Astrocyte (in vitro differentiated cells and primary cell): ENCODE data around the gene INPP5J. TPM values are rescaled to one million over a fixed set of nuclear protein-coding genes. Genes with fewer than 3 reads are reported as not detected.

Experiments
- DNase-seq: peaks from one replicate; pipeline ENCODE4 v3.0.0-alpha.2; 2010; ENCODE audit warnings: low read depth
- FAIRE-seq: peaks from 2 replicates; lab custom pipeline; 2011; peaks lifted over from hg19 to GRCh38; lab: Jason Lieb, UNC
- H2AFZ ChIP-seq: 2 replicates; pipeline ENCODE4 v1.6.0; 2012; ENCODE audit warnings: low read depth, low read length, inconsistent platforms
- H3K27ac ChIP-seq: 2 replicates; pipeline ENCODE4 v1.5.1; 2011; ENCODE audit warnings: low read depth, low read length, inconsistent platforms
- H3K27me3 ChIP-seq: 2 replicates; pipeline ENCODE4 v1.6.0; 2011; ENCODE audit warnings: low read length, inconsistent platforms; ENCODE audit not compliant: insufficient read depth
- H3K36me3 ChIP-seq: 2 replicates; pipeline ENCODE4 v1.5.1; 2011; ENCODE audit warnings: low read length, inconsistent platforms; ENCODE audit not compliant: insufficient read depth
- H3K4me1 ChIP-seq: 2 replicates; pipeline ENCODE4 v1.5.1; 2011; ENCODE audit warnings: low read length, inconsistent platforms; ENCODE audit not compliant: insufficient read depth
- H3K4me2 ChIP-seq: 2 replicates; pipeline ENCODE4 v1.6.0; 2012; ENCODE audit warnings: low read length, inconsistent platforms
- H3K4me3 ChIP-seq: 2 replicates; pipeline ENCODE4 v1.5.1; 2011; ENCODE audit warnings: low read depth, mild to moderate bottlenecking, low read length, inconsistent platforms; ENCODE audit not compliant: insufficient read depth
- H3K79me2 ChIP-seq: 2 replicates; pipeline ENCODE4 v1.6.0; 2012; ENCODE audit warnings: mild to moderate bottlenecking, low read length, inconsistent platforms; ENCODE audit not compliant: insufficient read depth
- H3K9ac ChIP-seq: 2 replicates; pipeline ENCODE4 v1.6.0; 2012; ENCODE audit warnings: mild to moderate bottlenecking, low read length, inconsistent platforms
- H3K9me3 ChIP-seq: 2 replicates; pipeline ENCODE4 v1.5.1; 2012; ENCODE audit warnings: low read depth, mild to moderate bottlenecking, low read length, inconsistent platforms; ENCODE audit not compliant: insufficient read depth
- H4K20me1 ChIP-seq: 2 replicates; pipeline ENCODE4 v1.6.0; 2012; ENCODE audit warnings: low read length, inconsistent platforms; ENCODE audit not compliant: insufficient read depth
- H3K27ac Mint-ChIP-seq: one replicate; pipeline ENCODE4 v1.8.0; 2021; ENCODE audit warnings: mild to moderate bottlenecking, mixed read lengths; ENCODE audit not compliant: unreplicated experiment
- H3K27me3 Mint-ChIP-seq: one replicate; pipeline ENCODE4 v1.8.0; 2021; ENCODE audit warnings: low read depth, mixed read lengths; ENCODE audit not compliant: unreplicated experiment
- H3K36me3 Mint-ChIP-seq: one replicate; pipeline ENCODE4 v1.8.0; 2021; ENCODE audit warnings: low read depth, mixed read lengths; ENCODE audit not compliant: unreplicated experiment
- H3K4me1 Mint-ChIP-seq: one replicate; pipeline ENCODE4 v1.8.0; 2021; ENCODE audit warnings: low read depth, mixed read lengths; ENCODE audit not compliant: unreplicated experiment
- H3K4me3 Mint-ChIP-seq: one replicate; pipeline ENCODE4 v1.8.0; 2021; ENCODE audit warnings: mild to moderate bottlenecking, moderate library complexity, mixed read lengths; ENCODE audit not compliant: unreplicated experiment
- H3K9me3 Mint-ChIP-seq: one replicate; pipeline ENCODE4 v1.8.0; 2021; ENCODE audit warnings: mild to moderate bottlenecking, mixed read lengths; ENCODE audit not compliant: unreplicated experiment
- CTCF ChIP-seq: IDR thresholded peaks from 2 replicates; pipeline ENCODE4 v1.5.1; 2011; ENCODE audit warnings: low read depth, mild to moderate bottlenecking, inconsistent platforms, low read length, moderate library complexity; ENCODE audit not compliant: insufficient read depth
- EZH2 ChIP-seq: IDR thresholded peaks from 2 replicates; pipeline ENCODE4 v1.6.1; 2012; ENCODE audit warnings: mild to moderate bottlenecking, low read length, inconsistent platforms; ENCODE audit not compliant: insufficient read depth
- total RNA-seq: library from RNA; stranded (reverse); gene quantifications from 2 replicates; pipeline ENCODE4 v1.2.1, GENCODE V29; 2021

Gene INPP5J
- total RNA-seq, 1 donor from 2014 or later: 3.0 TPM

GRCh38 chr22:31080848-31081649 lies 41.7 kb upstream of the INPP5J start, which contains the start of gene SMTN:
Gene SMTN (plus strand): TSS chr22:31081318. CDS start chr22:31083259, 1,941 bp downstream.
- peak within 1 kb of the TSS; percentile 91 for H3K27ac ChIP-seq
- FAIRE-seq: no peak
- H3K27me3 ChIP-seq: no peaks in the 10 kb centered on the region
- peaks cover 27% of the 10 kb centered on the region for H4K20me1 ChIP-seq
- TF ChIP-seq CTCF (no peak), EZH2 (no peak)
- peaks cover 47% of the 10 kb centered on the region for H3K4me1 ChIP-seq
- no peaks in the 10 kb centered on the region for H3K27me3 Mint-ChIP-seq
- peak; percentile 70 for DNase-seq
- peak within 1 kb of the TSS; percentile 92 for H3K9ac ChIP-seq
- H3K27ac Mint-ChIP-seq: peak within 1 kb of the TSS; percentile 91
- peak within 1 kb of the TSS; percentile 90 for H2AFZ ChIP-seq
- peaks cover 2% of the 10 kb centered on the region for H3K36me3 ChIP-seq
- H3K9me3 Mint-ChIP-seq: peaks cover 5% of the 10 kb centered on the region
- peak within 1 kb of the TSS; percentile 82 for H3K4me3 ChIP-seq
- peak within 1 kb of the TSS; percentile 87 for H3K4me3 Mint-ChIP-seq
- no peaks in the 10 kb centered on the region for H3K9me3 ChIP-seq
- peak within 1 kb of the TSS; percentile 96 for H3K4me2 ChIP-seq
- peaks cover 3% of the 10 kb centered on the region for H3K36me3 Mint-ChIP-seq
- peaks cover 20% of the 10 kb centered on the region for H3K4me1 Mint-ChIP-seq
- H3K79me2 ChIP-seq: peaks cover 47% of the 10 kb centered on the region

- Histone ChIP-seq H3K27me3 (no peaks in the 10 kb centered on the region), H4K20me1 (peaks cover 37% of the 10 kb centered on the region), H3K36me3 (peaks cover 5% of the 10 kb centered on the region), H2AFZ (no peak overlapping the region), H3K9me3 (no peaks in the 10 kb centered on the region), H3K4me1 (peaks cover 51% of the 10 kb centered on the region), H3K4me3 (peak overlapping the region; percentile 82), H3K9ac (peak overlapping the region; percentile 92), H3K4me2 (peak overlapping the region; percentile 96), H3K27ac (peak overlapping the region; percentile 91), H3K79me2 (peaks cover 58% of the 10 kb centered on the region)
- Mint-ChIP-seq H3K36me3 (peaks cover 3% of the 10 kb centered on the region), H3K27me3 (no peaks in the 10 kb centered on the region), H3K4me3 (peak overlapping the region; percentile 87), H3K4me1 (peaks cover 24% of the 10 kb centered on the region), H3K27ac (peak overlapping the region; percentile 63), H3K9me3 (peaks cover 5% of the 10 kb centered on the region)
- TF ChIP-seq EZH2 (no peak), CTCF (no peak)
- FAIRE-seq (no peak), DNase-seq (no peak)
Observed at GRCh38 chr22:31081963-31082605, 40.7 kb upstream of the INPP5J start.
